SK-N-SH (cell line): ENCODE results near the gene GSTM1.

Experiments used
- GABPA ChIP-seq: IDR thresholded peaks from 2 replicates; pipeline ENCODE4 v1.4.0; 2012; ENCODE audit warnings: low read depth, mild to moderate bottlenecking
- POLR2AphosphoS5 ChIP-seq: IDR thresholded peaks from 2 replicates; pipeline ENCODE4 v1.6.1; 2012; ENCODE audit warnings: low read depth, low read length
- RAD21 ChIP-seq: IDR thresholded peaks from 2 replicates; pipeline ENCODE4 v1.6.1; 2012; ENCODE audit warnings: mild to moderate bottlenecking, low read length
- SMC3 ChIP-seq: IDR thresholded peaks from 2 replicates; pipeline ENCODE4 v1.6.1; 2012; ENCODE audit warnings: low read depth, low read length, improper control_type of control experiment

- no peak for TF ChIP-seq SMC3
- TF ChIP-seq RAD21: no peak
- TF ChIP-seq POLR2AphosphoS5: no peak
- no peak for TF ChIP-seq GABPA
Observed at GRCh38 chr1:109642626-109643025, 45.0 kb upstream of the GSTM1 start.
